Nephron (organoid): ENCODE measurements around the gene KLHDC3.
A peak's percentile ranks its signal among the peaks of the same experiment; 100 is the strongest.

Experiments used
- H3K27ac Mint-ChIP-seq, 3 experiments: 2 replicates each; pipeline ENCODE4 v1.8.0; 2020; ENCODE audit warnings: mixed read lengths in 3 of 3, mild to moderate bottlenecking in 2 of 3, moderate library complexity in 1 of 3
- H3K27me3 Mint-ChIP-seq: 2 replicates; pipeline ENCODE4 v1.8.0; 2021; ENCODE audit warnings: low read depth, mild to moderate bottlenecking, moderate library complexity, mixed read lengths
- H3K36me3 Mint-ChIP-seq: 2 replicates; pipeline ENCODE4 v1.8.0; 2020; ENCODE audit warnings: low read depth, mixed read lengths
- H3K4me1 Mint-ChIP-seq: 2 replicates; pipeline ENCODE4 v1.8.0; 2020; ENCODE audit warnings: mixed read lengths
- H3K4me3 Mint-ChIP-seq, 3 experiments: 2 replicates each; pipeline ENCODE4 v1.8.0; 2020; ENCODE audit warnings: mild to moderate bottlenecking in 3 of 3, mixed read lengths in 3 of 3, moderate library complexity in 2 of 3
- H3K9me3 Mint-ChIP-seq: 2 replicates; pipeline ENCODE4 v1.8.0; 2020; ENCODE audit warnings: mixed read lengths
- CTCF ChIP-seq, 3 experiments: fragments of 200-600 bp; sonication (generic); IDR thresholded peaks; one replicate each; pipeline ENCODE4 v1.5.0; 2021; ENCODE audit warnings: antibody characterized with exemption in 3 of 3; ENCODE audit not compliant: unreplicated experiment in 3 of 3

KLHDC3 gene

GRCh38 chr6:43033496-43034189, 19.6 kb downstream of the KLHDC3 start:
- Mint-ChIP-seq H3K27ac (no peak overlapping the region), H3K36me3 (peaks cover 76% of the 10 kb centered on the region), H3K27me3 (no peaks in the 10 kb centered on the region), H3K4me1 (no peaks in the 10 kb centered on the region), H3K9me3 (no peaks in the 10 kb centered on the region), H3K4me3 (no peak overlapping the region)
- TF ChIP-seq CTCF (IDR thresholded peaks at IDR 0.05; ENCODE audit: unreplicated experiment in 3 of 3): no peak

DNA sequence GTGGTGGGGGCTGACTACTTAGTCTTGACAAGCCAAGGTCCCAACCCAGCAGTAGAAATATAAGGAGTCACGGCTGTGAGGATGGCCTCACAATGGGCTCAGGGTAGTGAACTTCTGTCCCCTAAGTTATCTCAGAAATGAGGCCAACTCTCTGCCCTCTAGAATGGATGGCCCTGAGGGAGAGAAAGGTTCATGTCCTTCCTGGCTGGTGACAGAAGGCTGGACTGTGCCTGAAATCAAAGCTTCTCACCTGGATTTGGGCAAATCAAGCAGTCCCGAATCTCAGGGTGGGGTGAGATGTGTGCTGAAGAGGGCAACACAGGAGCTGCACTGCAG, 20.1 kb downstream of the KLHDC3 start:
- Mint-ChIP-seq H3K4me3 (no peak overlapping the region), H3K9me3 (no peaks in the 10 kb centered on the region), H3K27me3 (no peaks in the 10 kb centered on the region), H3K36me3 (peaks cover 76% of the 10 kb centered on the region), H3K4me1 (no peaks in the 10 kb centered on the region), H3K27ac (no peak overlapping the region)
- TF ChIP-seq CTCF (IDR thresholded peaks at IDR 0.05; ENCODE audit: unreplicated experiment in 3 of 3): no peak

DNA sequence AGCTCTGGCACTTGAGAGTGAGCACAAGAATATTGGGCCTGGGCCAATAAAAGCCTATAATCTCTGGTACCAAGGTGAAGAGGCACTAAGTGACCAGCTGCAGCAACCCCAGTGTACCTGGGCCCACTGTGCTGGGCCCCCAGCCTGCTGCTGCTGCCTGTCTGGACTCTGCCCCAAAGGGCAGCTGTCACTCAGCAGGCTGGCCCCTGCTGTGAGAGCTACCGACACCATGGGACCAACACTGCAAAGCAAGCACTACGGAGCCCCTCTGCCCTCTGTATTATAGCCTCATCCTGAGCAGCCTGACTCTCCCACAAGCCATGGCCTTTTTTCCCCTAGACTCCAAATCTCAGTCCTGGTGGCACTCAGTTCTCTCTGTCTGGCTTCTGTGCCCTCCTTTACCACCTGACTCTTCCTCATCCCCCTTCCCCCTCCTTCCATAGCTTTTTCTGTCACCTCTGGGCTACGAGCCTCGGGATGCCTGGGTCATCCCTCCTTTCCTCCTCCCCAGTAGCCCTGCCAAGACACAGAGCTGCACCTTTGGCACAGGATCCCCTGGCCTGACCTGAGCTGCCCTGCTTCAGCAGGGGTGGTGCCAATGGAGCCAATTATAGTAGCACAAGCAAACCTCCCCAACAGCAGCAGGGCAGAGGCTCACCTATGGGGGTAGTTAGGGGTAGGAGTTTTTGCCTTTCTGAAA, 21.6 kb downstream of the KLHDC3 start:
- TF ChIP-seq CTCF (IDR thresholded peaks at IDR 0.05; ENCODE audit: unreplicated experiment in 3 of 3): no peak
- H3K9me3 Mint-ChIP-seq: no peaks in the 10 kb centered on the region
- H3K4me1 Mint-ChIP-seq: no peaks in the 10 kb centered on the region
- H3K4me3 Mint-ChIP-seq: no peak overlapping the region
- peak overlapping the region in 1 of 3 experiments; percentile 23 for H3K27ac Mint-ChIP-seq
- H3K27me3 Mint-ChIP-seq: no peaks in the 10 kb centered on the region
- peaks cover 75% of the 10 kb centered on the region for H3K36me3 Mint-ChIP-seq

- H3K36me3 Mint-ChIP-seq: peaks cover 75% of the 10 kb centered on the region
- H3K4me1 Mint-ChIP-seq: no peaks in the 10 kb centered on the region
- H3K27ac Mint-ChIP-seq: no peak overlapping the region
- no peaks in the 10 kb centered on the region for H3K27me3 Mint-ChIP-seq
- H3K9me3 Mint-ChIP-seq: no peaks in the 10 kb centered on the region
- TF ChIP-seq CTCF (IDR thresholded peaks at IDR 0.05; ENCODE audit: unreplicated experiment in 3 of 3): no peak
- H3K4me3 Mint-ChIP-seq: no peak overlapping the region
These were observed 22.7 kb downstream of the KLHDC3 start for GRCh38 chr6:43036712-43037111.

DNA sequence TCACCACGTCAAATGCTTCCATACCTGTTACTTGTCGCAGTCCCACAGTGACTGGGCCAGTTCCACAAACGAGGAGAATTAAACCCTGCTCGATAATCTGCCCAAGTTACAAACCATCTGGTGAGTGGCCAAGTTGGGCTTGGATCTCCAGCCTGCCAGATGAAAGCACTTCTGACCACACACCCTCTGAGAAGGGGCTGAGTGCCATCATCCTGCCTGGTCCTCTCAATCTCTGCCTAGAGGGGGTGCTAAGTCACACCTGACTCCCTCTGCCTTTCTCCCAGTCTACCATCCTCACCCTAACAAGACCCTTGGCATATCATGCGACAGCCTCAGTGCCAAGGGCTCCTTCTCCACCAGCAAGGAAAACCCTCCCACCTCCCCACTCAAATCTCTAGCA, 23.1 kb downstream of the KLHDC3 start:
- Mint-ChIP-seq H3K27me3 (no peaks in the 10 kb centered on the region), H3K9me3 (no peaks in the 10 kb centered on the region), H3K27ac (no peak overlapping the region), H3K36me3 (peaks cover 73% of the 10 kb centered on the region), H3K4me1 (no peaks in the 10 kb centered on the region), H3K4me3 (no peak overlapping the region)
- no peak for TF ChIP-seq CTCF (IDR thresholded peaks at IDR 0.05; ENCODE audit: unreplicated experiment in 3 of 3)

DNA sequence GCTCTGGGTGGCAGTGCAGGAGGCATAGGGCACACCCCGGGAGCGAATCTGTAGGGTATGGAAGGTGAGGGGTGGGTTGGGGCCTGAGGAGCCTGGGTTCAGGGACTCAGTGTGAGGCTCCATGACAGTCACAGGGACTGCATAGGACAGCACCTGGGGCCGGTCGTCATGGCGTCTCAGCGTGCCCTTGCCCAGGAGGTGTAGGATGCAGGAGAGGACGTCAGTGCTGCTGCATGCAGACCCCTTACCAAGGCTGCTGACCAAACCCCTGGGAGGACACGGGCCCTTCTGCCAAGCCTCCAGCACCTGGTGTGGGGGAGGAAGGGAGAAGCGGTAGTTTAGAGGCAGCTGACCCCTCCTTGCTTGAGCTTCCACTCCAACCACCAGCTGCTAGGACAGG, 23.7 kb downstream of the KLHDC3 start:
- H3K27ac Mint-ChIP-seq: no peak overlapping the region
- H3K9me3 Mint-ChIP-seq: no peaks in the 10 kb centered on the region
- no peak overlapping the region for H3K4me3 Mint-ChIP-seq
- H3K4me1 Mint-ChIP-seq: no peaks in the 10 kb centered on the region
- TF ChIP-seq CTCF (IDR thresholded peaks at IDR 0.05; ENCODE audit: unreplicated experiment in 3 of 3): no peak
- H3K27me3 Mint-ChIP-seq: no peaks in the 10 kb centered on the region
- peaks cover 78% of the 10 kb centered on the region for H3K36me3 Mint-ChIP-seq
